Hepatocyte (in vitro differentiated cells): ENCODE measurements around the gene EFR3B.

Source experiments
- CTCF ChIP-seq: fragments of 200-600 bp; sonication (generic); IDR thresholded peaks from 2 replicates; pipeline ENCODE4 v1.5.1; 2016; ENCODE audit warnings: antibody characterized with exemption, mild to moderate bottlenecking; ENCODE audit not compliant: poor library complexity
- EZH2 ChIP-seq: fragments of 200-600 bp; sonication (generic); IDR thresholded peaks from 2 replicates; pipeline ENCODE4 v1.6.1; 2016; ENCODE audit warnings: antibody characterized with exemption, mild to moderate bottlenecking, borderline replicate concordance
- EZH2phosphoT487 ChIP-seq: fragments of 200-600 bp; sonication (generic); IDR thresholded peaks from one replicate; pipeline ENCODE4 v1.6.1; 2018; ENCODE audit warnings: antibody characterized with exemption, mild to moderate bottlenecking, low read depth, moderate library complexity; ENCODE audit not compliant: unreplicated experiment, severe bottlenecking

- TF ChIP-seq CTCF (no peak), EZH2 (no peak), EZH2phosphoT487 (no peak)
Measured at GRCh38 chr2:25049422-25049821, 7.5 kb downstream of the EFR3B start.
